ENCODE measurements around the gene VSTM2B.
A peak's percentile ranks its signal among the peaks of the same experiment; 100 is the strongest.

Gene VSTM2B

DNA sequence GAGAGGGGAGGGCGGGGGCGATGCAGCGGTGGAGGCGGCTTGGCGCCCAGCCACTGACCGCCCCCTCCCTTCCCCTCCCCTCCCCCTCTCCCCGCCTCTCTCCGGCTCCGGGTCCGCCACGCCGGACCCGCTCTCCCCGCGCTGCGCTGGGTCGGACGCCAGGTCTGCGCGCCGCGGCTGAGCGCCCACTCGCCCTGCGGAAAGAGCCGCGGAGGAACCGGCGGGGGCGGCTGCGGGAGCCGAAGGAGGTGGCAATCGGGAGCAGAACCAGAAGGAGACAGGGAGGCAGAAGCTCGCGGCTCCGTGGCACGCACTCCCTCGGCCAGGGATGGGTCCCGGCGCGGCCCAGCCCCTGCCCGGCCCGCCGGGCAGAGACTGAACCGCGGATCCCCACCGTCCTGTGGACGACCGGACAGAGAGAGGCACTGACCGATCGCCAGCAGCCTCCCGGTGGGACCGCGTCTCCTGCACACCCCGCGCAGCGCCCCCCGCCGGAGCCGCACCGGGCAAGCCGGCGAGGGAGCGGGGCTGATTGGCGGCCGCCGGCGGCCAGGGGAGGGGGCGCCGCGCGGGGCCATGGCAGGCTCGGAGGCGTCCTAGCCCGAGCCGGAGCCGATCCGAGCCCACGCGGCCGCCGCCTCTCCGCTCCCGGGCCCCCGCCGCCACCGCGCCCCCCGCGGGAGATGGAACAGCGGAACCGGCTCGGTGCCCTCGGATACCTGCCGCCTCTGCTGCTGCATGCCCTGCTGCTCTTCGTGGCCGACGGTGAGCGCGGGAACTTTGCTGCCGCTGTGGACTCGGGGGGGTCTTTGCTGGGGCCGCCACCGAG lies at the start of gene VSTM2B:
VSTM2B (plus strand) TSS at position 94 of the 829 bp plus-strand sequence; CDS start at position 684, 590 bp downstream.
- DNase-seq (ENCODE audit: low spot score) (no peak), ATAC-seq (ENCODE audit: low read depth) (no peak)
- TF ChIP-seq CTCF (IDR thresholded peaks at IDR 0.05; ENCODE audit: poor library complexity, severe bottlenecking), result no peak
- no peak within 1 kb of the TSS for H3K4me3 ChIP-seq (ENCODE audit: severe bottlenecking)
- no peak within 1 kb of the TSS for H3K27ac ChIP-seq (ENCODE audit: poor library complexity, severe bottlenecking)
- H3K9me3 ChIP-seq (ENCODE audit: severe bottlenecking), result no peaks in the 10 kb centered on the region
- H3K4me1 ChIP-seq (ENCODE audit: insufficient read depth, poor library complexity, severe bottlenecking), result no peaks in the 10 kb centered on the region
- peaks cover 72% of the 10 kb centered on the region for H3K27me3 ChIP-seq (ENCODE audit: insufficient read depth, poor library complexity, severe bottlenecking)
- H3K36me3 ChIP-seq (ENCODE audit: low read depth), result no peaks in the 10 kb centered on the region

DNA sequence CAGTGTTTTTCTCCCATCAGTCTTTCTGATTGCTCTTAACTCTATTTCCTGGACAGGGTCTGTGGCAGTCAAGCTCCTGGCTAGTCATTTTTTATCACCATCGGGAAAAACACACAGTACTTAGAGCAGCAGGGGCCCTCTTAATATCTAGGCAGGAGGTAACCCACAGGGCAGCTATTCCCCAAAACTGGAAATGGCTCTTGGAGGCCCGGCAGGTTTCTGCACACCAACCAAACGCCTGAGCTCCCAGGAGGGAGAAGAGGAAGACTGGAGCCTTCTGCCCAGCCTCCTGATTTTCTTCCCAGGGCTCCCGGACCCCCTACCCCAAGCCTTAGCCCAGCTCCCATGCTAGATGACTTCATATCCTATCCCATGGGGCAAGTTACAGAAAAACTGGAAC lies 49.3 kb upstream of the VSTM2B start:
- Histone ChIP-seq H3K27me3 (ENCODE audit: insufficient read depth, poor library complexity, severe bottlenecking) (no peaks in the 10 kb centered on the region), H3K36me3 (ENCODE audit: low read depth) (no peaks in the 10 kb centered on the region), H3K9me3 (ENCODE audit: severe bottlenecking) (no peaks in the 10 kb centered on the region), H3K27ac (ENCODE audit: poor library complexity, severe bottlenecking) (no peak overlapping the region), H3K4me1 (ENCODE audit: insufficient read depth, poor library complexity, severe bottlenecking) (no peaks in the 10 kb centered on the region), H3K4me3 (ENCODE audit: severe bottlenecking) (no peak overlapping the region)
- DNase-seq (ENCODE audit: low spot score), result no peak
- no peak for ATAC-seq (ENCODE audit: low read depth)
- TF ChIP-seq CTCF (IDR thresholded peaks at IDR 0.05; ENCODE audit: poor library complexity, severe bottlenecking), result no peak

GRCh38 chr19:29477831-29478577 lies 47.8 kb upstream of the VSTM2B start:
- H3K27me3 ChIP-seq (ENCODE audit: insufficient read depth, poor library complexity, severe bottlenecking), result no peaks in the 10 kb centered on the region
- no peaks in the 10 kb centered on the region for H3K9me3 ChIP-seq (ENCODE audit: severe bottlenecking)
- no peaks in the 10 kb centered on the region for H3K4me1 ChIP-seq (ENCODE audit: insufficient read depth, poor library complexity, severe bottlenecking)
- DNase-seq (ENCODE audit: low spot score) (no peak), ATAC-seq (ENCODE audit: low read depth) (no peak)
- TF ChIP-seq CTCF (IDR thresholded peaks at IDR 0.05; ENCODE audit: poor library complexity, severe bottlenecking), result no peak
- no peaks in the 10 kb centered on the region for H3K36me3 ChIP-seq (ENCODE audit: low read depth)
- no peak overlapping the region for H3K4me3 ChIP-seq (ENCODE audit: severe bottlenecking)
- no peak overlapping the region for H3K27ac ChIP-seq (ENCODE audit: poor library complexity, severe bottlenecking)

DNA sequence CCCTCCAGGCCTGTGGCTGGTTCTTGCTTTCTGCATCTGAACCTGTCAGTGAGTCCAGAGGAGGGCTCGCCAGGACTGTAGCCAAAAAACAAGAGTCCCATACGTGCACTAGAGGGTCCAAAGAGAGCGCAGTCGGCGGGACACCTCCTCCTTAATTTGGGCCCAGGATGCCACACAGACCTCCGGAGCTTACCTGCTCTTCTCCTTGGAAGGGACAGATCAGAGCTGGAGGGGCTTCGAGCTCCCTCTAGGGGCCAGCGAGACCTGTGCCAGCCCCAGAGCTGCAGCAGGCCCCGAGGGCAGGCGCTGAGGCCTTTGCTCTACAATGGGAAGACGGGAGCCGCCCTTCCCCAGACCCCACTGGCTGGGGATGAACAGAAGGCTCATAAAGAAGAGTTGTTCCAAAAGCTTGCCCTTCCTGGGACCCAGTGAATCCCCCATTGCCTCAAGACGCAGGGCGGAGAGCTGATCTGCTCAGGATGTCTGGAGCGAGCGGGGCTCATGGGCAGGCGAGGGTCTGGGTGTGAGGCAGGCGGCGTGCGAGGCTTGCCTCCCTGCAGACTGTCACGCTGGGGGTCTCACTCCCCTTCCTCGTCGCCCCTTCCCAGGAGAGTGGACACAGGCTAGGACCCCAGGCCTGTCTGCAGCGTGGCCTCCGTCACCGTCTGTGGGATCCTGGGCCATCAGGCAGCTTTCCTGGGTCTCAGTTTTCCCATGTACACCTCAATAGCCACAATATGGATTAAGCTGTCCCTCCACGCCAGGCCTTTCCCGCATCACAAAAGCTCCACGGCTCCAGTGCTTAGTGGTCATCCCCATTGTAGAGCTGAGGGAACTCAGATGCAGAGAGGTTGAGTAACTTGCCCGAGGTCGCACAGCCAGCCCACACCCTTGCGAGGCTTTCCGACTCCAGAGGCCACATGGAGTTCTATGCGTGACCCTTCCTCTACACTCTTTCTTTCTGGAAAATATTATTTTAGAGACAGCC lies 46.9 kb upstream of the VSTM2B start:
- Histone ChIP-seq H3K4me3 (ENCODE audit: severe bottlenecking) (no peak overlapping the region), H3K27ac (ENCODE audit: poor library complexity, severe bottlenecking) (no peak overlapping the region), H3K4me1 (ENCODE audit: insufficient read depth, poor library complexity, severe bottlenecking) (no peaks in the 10 kb centered on the region), H3K9me3 (ENCODE audit: severe bottlenecking) (no peaks in the 10 kb centered on the region), H3K36me3 (ENCODE audit: low read depth) (no peaks in the 10 kb centered on the region), H3K27me3 (ENCODE audit: insufficient read depth, poor library complexity, severe bottlenecking) (no peaks in the 10 kb centered on the region)
- peak; percentile 54; the same call in 1 of the 3 replicates for ATAC-seq (ENCODE audit: low read depth)
- TF ChIP-seq CTCF (IDR thresholded peaks at IDR 0.05; ENCODE audit: poor library complexity, severe bottlenecking), result peak; percentile 40
- no peak for DNase-seq (ENCODE audit: low spot score)

Data from RWPE2 (cell line).